Activated gamma-delta T cell treated with anti-CD3 and anti-CD28 coated beads, Interleukin-2, amount 50 U/mL, for 16 hours (primary cell): ENCODE measurements around the gene EFCC1.

Experiments used
- DNase-seq: peaks from one replicate; pipeline ENCODE4 v3.0.0-alpha.2; 2020; ENCODE audit warnings: low read depth

Gene EFCC1

DNA sequence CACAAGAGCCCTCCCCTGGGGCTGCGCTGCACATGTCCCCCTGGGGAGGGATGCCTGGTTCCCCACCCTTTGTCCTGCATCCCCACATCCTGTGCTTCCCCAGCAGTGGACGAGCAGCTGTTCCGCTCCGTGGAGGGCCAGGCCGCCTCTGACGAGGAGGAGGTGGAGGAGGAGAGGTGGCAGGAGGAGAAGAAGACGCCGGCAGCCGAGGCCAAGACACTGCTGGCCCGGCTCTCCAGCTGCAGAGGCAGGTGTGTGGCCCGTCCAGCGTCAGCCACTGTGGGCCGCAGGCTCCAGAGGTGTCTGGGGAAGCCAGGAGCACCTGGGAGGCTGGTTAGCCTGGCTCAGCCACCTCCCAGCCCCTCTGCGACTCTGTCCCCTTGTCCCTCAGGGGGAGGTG, 31.6 kb downstream of the EFCC1 start:
- no peak for DNase-seq

DNA sequence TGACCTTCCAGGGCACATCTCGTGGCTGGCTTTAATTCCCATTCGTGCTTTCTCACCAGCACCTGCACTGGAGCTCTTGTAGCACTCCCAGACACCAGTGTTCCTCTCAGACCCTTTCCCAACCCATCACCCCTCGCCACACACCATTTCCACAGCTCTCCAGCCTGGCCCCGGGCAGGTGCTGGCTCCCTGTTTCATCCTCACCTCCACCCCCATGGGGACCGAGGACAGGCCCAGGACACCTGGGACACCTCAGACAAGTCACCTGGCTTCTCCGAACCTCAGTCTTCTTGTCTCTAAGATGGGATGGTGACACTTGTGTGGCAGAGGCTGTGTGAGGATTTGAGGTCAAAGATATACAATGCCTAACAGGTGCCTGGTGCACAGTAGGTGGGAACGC, 32.0 kb downstream of the EFCC1 start:
- no peak for DNase-seq

DNA sequence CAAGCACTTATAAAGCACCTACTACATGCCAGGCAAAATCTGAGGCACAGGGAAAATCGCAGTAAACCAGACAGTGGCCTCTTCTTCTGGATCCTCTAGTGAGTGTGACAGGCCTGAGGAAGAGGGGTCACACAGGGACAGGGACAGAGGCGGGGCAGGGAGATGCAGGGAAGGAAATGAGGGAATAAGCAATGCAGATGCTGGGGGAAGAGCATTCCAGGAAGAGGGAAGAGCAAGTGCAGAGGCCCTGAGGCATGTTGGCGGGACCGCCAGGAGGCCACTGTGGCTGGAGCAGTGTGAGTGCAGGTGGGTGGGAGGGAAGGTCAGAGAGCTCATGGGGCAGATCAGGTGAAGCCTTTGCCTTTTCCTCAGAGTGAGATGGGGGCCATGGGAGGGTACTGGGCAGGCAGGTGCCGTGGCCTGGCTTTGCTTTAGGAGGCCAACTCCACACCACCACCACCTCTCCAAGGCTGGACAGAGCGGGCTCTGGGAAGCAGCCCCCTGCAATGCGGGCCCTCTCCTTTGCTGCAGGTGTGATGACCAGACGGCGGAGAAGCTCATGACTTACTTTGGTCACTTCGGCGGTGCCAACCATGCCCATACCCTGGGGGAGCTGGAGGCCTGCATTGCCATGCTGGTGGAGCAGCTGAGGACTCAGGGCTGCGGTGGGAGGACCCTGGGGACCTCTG, 32.7 kb downstream of the EFCC1 start:
- DNase-seq: no peak

- no peak for DNase-seq
These were observed 33.5 kb downstream of the EFCC1 start for GRCh38 chr3:129034642-129035041.

- no peak for DNase-seq
These were observed 34.5 kb downstream of the EFCC1 start for GRCh38 chr3:129035360-129036221.

DNA sequence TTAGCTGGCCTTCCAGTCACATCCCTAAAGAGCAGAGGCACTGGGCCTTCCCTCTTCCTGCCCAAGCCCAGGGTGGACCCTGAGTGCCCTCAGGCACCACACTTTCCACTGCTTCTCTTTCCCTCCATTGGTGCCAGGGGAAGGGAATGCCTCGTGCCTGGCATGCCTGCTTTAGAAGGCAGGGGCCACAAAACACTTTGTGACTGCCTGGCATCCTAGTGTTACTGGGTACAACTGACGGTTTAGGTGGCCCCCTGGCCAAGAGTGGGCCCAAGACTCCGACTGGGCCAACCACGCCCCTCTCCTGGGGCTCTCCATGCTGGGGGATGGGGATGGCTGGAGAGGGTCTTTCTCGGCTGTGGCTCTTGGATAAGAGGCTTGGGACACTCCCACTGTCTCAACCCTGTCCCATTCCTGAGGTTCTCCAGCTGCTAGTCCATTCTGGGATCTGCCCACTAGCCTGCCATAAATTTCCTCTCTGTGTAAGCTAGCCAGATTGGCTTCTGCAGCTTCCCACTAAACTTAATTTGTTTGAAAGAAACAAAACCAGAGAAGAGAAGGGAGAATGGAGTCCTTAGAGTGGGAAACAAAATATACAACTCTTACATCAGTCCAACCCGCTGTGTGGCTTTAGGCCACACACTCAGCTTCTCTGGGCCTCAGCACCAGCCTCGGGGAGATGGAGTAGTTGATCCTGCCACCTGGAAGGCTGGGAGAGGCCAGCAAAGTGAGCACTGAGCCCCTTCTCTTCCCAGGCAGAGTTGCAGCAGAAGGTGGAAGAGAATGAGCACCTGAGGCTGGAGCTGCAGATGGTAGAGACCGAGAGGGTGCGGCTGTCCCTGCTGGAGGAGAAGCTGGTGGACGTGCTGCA, 35.4 kb downstream of the EFCC1 start:
- DNase-seq: no peak

GRCh38 chr3:129037093-129037419, 36.0 kb downstream of the EFCC1 start:
- DNase-seq: no peak

DNA sequence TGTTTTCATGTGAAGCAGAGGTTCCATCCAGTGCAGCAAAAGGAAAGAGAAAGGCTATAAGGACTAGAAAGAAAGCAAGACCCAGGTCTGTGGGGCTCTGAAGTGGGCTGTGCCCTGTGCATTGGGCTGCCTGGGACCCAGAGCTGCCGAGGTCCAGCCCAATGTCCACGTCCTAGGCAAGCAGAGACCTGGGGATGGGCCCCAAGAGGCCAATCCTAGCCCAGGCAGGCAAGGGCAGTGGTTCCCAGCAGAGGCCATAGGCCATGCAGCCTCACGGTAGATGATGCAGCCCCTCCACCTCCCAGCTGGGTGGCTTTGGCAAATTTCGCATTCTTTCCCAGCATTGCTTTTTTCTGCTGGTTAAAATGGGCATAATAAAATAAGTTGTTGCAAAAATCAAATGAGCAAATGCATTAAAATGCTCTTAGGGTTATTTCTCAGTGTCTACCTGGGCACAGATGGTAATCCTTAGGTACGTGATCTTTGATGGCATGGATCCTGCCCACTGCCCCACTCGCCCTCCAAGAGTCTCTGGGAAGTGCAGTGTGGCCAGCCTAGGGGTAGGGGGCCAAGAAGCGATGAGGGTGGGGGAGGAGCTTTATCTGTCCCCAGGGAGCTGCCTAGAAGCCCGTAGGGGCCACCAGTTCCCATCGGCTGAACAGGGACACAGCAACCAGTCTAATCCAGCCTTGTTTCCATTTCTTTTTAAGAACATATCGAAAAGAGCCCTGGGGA, 37.2 kb downstream of the EFCC1 start:
- DNase-seq: no peak

DNA sequence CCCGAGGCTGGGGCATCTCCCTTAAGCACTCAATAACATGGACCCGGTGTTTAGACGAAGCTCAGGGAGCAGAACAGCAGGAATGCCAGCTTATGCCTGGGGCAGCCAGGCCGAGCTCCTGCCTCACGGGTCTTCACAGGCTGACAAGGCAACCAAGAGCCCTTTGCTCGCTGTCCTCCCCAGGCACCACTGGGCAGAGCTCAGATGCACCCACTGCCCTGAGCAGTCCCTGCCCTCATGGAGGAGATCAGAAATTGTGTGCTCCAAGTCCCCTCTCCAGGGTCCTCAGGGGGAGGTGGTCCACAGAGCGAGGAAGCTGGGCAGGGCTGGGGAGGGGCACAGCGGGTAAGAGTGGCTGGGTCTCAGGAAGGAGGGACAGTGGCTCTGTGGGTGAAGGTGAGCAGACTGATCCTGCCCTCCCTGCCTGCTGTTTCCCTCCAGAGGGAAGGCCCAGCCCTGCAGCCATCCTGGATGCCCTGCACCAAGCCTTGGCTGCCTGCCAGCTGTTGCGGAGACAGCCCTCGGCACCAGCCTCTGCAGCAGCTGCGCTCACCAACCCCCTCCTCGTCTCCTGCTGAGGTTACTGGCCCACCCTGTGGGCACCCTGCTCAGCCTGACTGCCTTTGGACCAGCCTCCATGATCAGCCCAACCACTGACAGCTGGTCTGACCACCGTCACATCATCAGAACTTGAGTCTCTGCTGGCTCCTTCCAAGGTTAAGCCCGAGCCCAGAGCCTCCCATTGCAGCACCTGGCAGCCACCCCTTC, 38.4 kb downstream of the EFCC1 start:
- no peak for DNase-seq

GRCh38 chr3:129040039-129040336, 38.9 kb downstream of the EFCC1 start:
- DNase-seq: no peak

- DNase-seq: no peak
These were observed 39.6 kb downstream of the EFCC1 start for GRCh38 chr3:129040579-129041300.

GRCh38 chr3:129045675-129046036, 44.6 kb downstream of the EFCC1 start:
- no peak for DNase-seq

GRCh38 chr3:129046037-129046731, 45.1 kb downstream of the EFCC1 start:
- no peak for DNase-seq

DNA sequence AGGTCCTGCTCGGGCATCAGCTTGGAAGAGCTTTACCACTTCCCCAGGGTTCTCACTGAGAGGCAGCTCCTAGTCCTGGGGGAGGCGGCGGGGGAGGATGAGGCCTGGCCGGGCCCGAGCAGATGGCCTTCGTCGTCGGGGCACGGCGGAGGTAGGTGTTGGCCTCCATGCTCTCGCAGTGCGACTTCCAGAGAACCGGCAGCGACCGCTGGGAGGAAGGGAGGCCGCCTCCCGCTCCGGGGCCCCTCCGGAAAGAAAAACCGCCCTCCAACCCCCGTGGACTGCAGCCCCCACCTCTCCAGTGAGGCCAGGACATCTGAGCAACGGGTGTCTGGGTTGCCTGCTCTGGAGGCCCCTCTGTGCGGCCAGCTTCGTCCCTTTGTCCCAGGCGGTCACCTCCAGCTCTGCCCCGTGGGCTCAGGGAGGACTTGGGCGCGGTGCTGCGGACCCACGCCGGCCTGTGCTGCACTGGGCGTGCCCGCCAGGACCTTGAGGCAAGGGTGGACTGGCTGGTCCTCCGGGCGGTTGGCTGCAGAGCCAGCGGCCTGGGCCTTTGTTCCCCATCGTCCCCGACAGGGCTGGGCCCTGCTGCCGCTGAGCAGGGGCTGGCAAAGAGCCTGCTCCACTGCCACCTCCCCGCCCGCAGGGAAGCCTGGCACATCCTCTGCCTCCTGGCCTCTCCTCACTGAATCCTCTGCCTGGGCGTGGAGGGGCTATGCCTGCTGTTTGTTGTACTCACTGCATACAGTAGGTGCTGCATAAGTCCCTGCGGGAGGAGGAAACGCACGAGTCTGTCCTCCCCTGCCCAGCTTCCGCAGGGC, 45.8 kb downstream of the EFCC1 start:
- DNase-seq: no peak

DNA sequence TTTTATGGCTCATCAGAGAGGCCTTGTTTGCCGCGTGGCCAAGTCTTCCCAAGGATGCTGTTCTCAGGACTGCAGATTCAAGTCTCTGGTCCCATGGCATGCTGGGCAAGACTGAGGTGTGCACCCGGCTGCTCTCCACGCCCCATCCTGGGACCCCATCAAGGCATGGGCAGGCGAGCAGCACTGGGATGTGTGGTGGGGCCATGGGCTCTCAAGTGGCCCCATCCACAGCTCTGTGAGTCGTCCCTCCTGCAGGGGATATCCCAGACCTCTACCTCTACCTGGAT, 46.4 kb downstream of the EFCC1 start:
- no peak for DNase-seq

GRCh38 chr3:129050556-129051295, 49.6 kb downstream of the EFCC1 start:
- DNase-seq: no peak

DNA sequence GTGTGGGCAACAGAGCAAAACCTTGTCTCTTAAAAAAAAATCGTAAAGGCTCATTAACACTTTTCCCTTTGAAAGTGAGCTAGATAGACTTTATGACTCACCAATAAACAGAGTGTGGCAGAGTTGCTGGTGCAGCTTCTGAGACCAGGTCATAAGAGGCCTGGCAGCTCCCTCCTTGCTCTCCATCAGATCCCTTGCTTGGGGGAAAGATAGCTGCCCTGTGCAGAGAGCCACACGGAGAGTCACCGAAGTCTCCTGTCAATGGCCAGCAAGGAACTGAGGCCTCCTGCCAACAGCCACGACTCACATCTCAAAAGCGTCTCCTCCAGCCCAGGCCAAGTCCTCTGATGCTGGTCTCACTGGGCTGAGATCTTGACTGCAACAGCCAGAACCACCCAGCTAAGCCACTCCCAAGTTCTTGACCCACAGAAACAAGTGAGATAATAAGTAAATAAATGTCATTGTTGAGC, 50.8 kb downstream of the EFCC1 start:
- DNase-seq: no peak

- DNase-seq: no peak
These were observed 51.6 kb downstream of the EFCC1 start for GRCh38 chr3:129052675-129053074.

- no peak for DNase-seq
These were observed 53.6 kb downstream of the EFCC1 start for GRCh38 chr3:129054605-129055104.
